Endothelial cell of umbilical vein (primary cell): ENCODE data around the gene ZKSCAN3. TPM values are rescaled to one million over a fixed set of nuclear protein-coding genes. Genes with fewer than 3 reads are reported as not detected.

Experiments used
- BruUV-seq: library from RNA; stranded (reverse); fragments of 400-500 nt; replicated peaks from 2 replicates; lab custom pipeline; 2021; lab: Mats Ljungman, UMichigan
- CTCF ChIA-PET: fragments of 300-600, 350-600 bp; sonication (Branson Sonifier 250); formaldehyde crosslinking; loops from one replicate; lab custom pipeline; 2021; ENCODE audit warnings: antibody characterized with exemption, inconsistent platforms; lab: Charles Lee
- POLR2A ChIA-PET: fragments of 300-600, 350-600 bp; sonication (Branson Sonifier 250); formaldehyde crosslinking; loops from one replicate; lab custom pipeline; 2021; ENCODE audit warnings: antibody characterized with exemption, inconsistent platforms; lab: Charles Lee
- DNase-seq: peaks from one replicate; pipeline ENCODE4 v3.0.0-alpha.2; 2011; ENCODE audit warnings: low read depth, low spot score
- FAIRE-seq: peaks from 2 replicates; lab custom pipeline; 2011; peaks lifted over from hg19 to GRCh38; lab: Jason Lieb, UNC
- H2AFZ ChIP-seq: 2 replicates; pipeline ENCODE4 v1.6.0; 2012; ENCODE audit warnings: low read depth, low read length, control low read depth, inconsistent platforms
- H3K27ac ChIP-seq: 2 replicates; pipeline ENCODE4 v1.5.1; 2011; ENCODE audit warnings: low read depth, mild to moderate bottlenecking, control low read depth, low read length, moderate library complexity; ENCODE audit not compliant: insufficient read depth
- H3K27me3 ChIP-seq, 2 experiments: 2 replicates each; pipeline versions ENCODE4 v1.6.0 to v1.6.1; 2011; ENCODE audit warnings: low read length in 2 of 2, mixed read lengths in 1 of 2; ENCODE audit not compliant: control insufficient read depth in 2 of 2, insufficient read depth in 2 of 2
- H3K36me3 ChIP-seq, 2 experiments: 2 replicates in 1 of 2; 3 replicates in 1 of 2; pipeline ENCODE4 v1.5.1; 2011; ENCODE audit warnings: low read length in 2 of 2, mild to moderate bottlenecking in 1 of 2, moderate library complexity in 1 of 2; ENCODE audit not compliant: control insufficient read depth in 2 of 2, insufficient read depth in 2 of 2; ENCODE audit errors: extremely low read depth in 1 of 2
- H3K4me1 ChIP-seq: 3 replicates; pipeline ENCODE4 v1.5.1; 2011; ENCODE audit warnings: mild to moderate bottlenecking, low read length; ENCODE audit not compliant: control insufficient read depth, insufficient read depth; ENCODE audit errors: extremely low read depth
- H3K4me2 ChIP-seq: 2 replicates; pipeline ENCODE4 v1.6.1; 2011; ENCODE audit warnings: low read length, control low read depth, mixed read lengths; ENCODE audit not compliant: insufficient read depth
- H3K4me3 ChIP-seq, 3 experiments: fragments of 200-600 bp in 1 of 3; sonication (generic), shearing (Covaris generic) in 1 of 3; replicated peaks in 1 of 3; 2 replicates each; pipeline ENCODE4 v1.5.1; 2011 to 2016; ENCODE audit warnings: control low read depth in 3 of 3, low read length in 3 of 3, mild to moderate bottlenecking in 2 of 3, inconsistent platforms in 1 of 3, low read depth in 1 of 3, moderate library complexity in 1 of 3; ENCODE audit not compliant: insufficient read depth in 1 of 3
- H3K79me2 ChIP-seq: 2 replicates; pipeline ENCODE4 v1.6.0; 2012; ENCODE audit warnings: low read length, inconsistent platforms; ENCODE audit not compliant: control insufficient read depth, insufficient read depth
- H3K9ac ChIP-seq: replicated peaks from 2 replicates; pipeline ENCODE3; 2011; ENCODE audit warnings: low read length, control low read depth; ENCODE audit not compliant: insufficient read depth; ENCODE audit errors: extremely low read depth
- H3K9me1 ChIP-seq: replicated peaks from 3 replicates; pipeline ENCODE4 v1.6.0; 2011; ENCODE audit warnings: mild to moderate bottlenecking, low read length; ENCODE audit not compliant: control insufficient read depth, insufficient read depth; ENCODE audit errors: extremely low read depth
- H3K9me3 ChIP-seq: replicated peaks from 2 replicates; pipeline ENCODE4 v1.5.1; 2012; ENCODE audit warnings: low read length, inconsistent platforms; ENCODE audit not compliant: control insufficient read depth, insufficient read depth
- H4K20me1 ChIP-seq: replicated peaks from 2 replicates; pipeline ENCODE3; 2011; ENCODE audit warnings: mild to moderate bottlenecking, low read length; ENCODE audit not compliant: control insufficient read depth, insufficient read depth; ENCODE audit errors: extremely low read depth
- CTCF ChIP-seq, 2 donors: IDR thresholded peaks; 1 replicate in 1 of 2; 2 replicates in 1 of 2; pipeline ENCODE4 v1.5.1; 2011; ENCODE audit warnings: low read length in 2 of 2, mild to moderate bottlenecking in 2 of 2, moderate library complexity in 2 of 2, control low read depth in 1 of 2, inconsistent platforms in 1 of 2, low read depth in 1 of 2; ENCODE audit not compliant: insufficient read depth in 1 of 2; ENCODE audit errors: extremely low read depth in 1 of 2
- EZH2 ChIP-seq: IDR thresholded peaks from 2 replicates; pipeline ENCODE4 v1.6.1; 2012; ENCODE audit warnings: borderline replicate concordance, low read depth, mild to moderate bottlenecking, moderate library complexity, low read length, inconsistent platforms; ENCODE audit not compliant: severe bottlenecking
- FOS ChIP-seq: IDR thresholded peaks from 2 replicates; pipeline ENCODE4 v1.6.1; 2011; ENCODE audit warnings: mild to moderate bottlenecking, low read length, moderate library complexity, borderline replicate concordance; ENCODE audit not compliant: insufficient read depth
- GATA2 ChIP-seq: IDR thresholded peaks from 2 replicates; pipeline ENCODE4 v1.7.0; 2011; ENCODE audit warnings: low read depth, mild to moderate bottlenecking, moderate library complexity, mixed read lengths, low read length; ENCODE audit not compliant: insufficient read length, insufficient read depth
- JUN ChIP-seq: IDR thresholded peaks from 2 replicates; pipeline ENCODE4 v1.6.1; 2011; ENCODE audit warnings: borderline replicate concordance, low read depth; ENCODE audit not compliant: insufficient read length, insufficient read depth
- MAX ChIP-seq: IDR thresholded peaks from 2 replicates; pipeline ENCODE4 v1.6.1; 2011; ENCODE audit not compliant: insufficient read depth, insufficient read length
- MYC ChIP-seq: IDR thresholded peaks from one replicate; pipeline ENCODE4 v1.6.1; 2011; ENCODE audit warnings: mild to moderate bottlenecking, low read depth, low read length
- POLR2A ChIP-seq: IDR thresholded peaks from 2 replicates; pipeline ENCODE4 v1.6.1; 2012; ENCODE audit warnings: low read depth, mild to moderate bottlenecking, control low read depth, low read length
- POLR2AphosphoS5 ChIP-seq: IDR thresholded peaks from 2 replicates; pipeline ENCODE4 v1.6.1; 2012; ENCODE audit warnings: low read depth, mild to moderate bottlenecking, control low read depth, low read length, moderate library complexity; ENCODE audit not compliant: insufficient read depth
- dilution Hi-C: fragments of 300-500 bp; cut with MboI; formaldehyde crosslinking; loops from one replicate; pipeline ENCODE4 v1.15.0; 2019; ENCODE audit warnings: low sequenced_read_pairs; ENCODE audit not compliant: extremely low pct_ligation_motif_present
- intact Hi-C: fragments of 100-400 bp; cut with micrococcal nuclease; formaldehyde crosslinking; loops from one replicate; pipeline ENCODE4 v1.10.0; 2022
- polyA plus RNA-seq, 4 experiments: library from polyadenylated mRNA; depleted of rRNA in 3 of 4; stranded (reverse) in 3 of 4; unstranded in 1 of 4; fragments of >200 nt; gene quantifications; 2 replicates each; pipeline versions ENCODE4 v1.2.1 to v1.2.3, GENCODE V29; 2011 to 2012; ENCODE audit warnings: missing spikeins in 1 of 4
- total RNA-seq: library from RNA; stranded (reverse); gene quantifications from 2 replicates; pipeline ENCODE4 v1.2.3, GENCODE V29; 2021

The ZKSCAN3 gene
- total and polyA plus RNA-seq, 2 donors (not counting 3 experiments of a cell fraction or from before 2014, with no cell fraction given), result 2.5 to 6.9 TPM

- peaks cover 27% of the 10 kb centered on the region for H3K79me2 ChIP-seq
- no TSS peak for BruUV-seq
- H3K4me1 ChIP-seq, result peaks cover 44% of the 10 kb centered on the region
- intact Hi-C loops (no loop called here), dilution Hi-C loops (no loop called here)
- peak overlapping the region; percentile 23 for H3K9ac ChIP-seq
- H3K4me2 ChIP-seq, result peak overlapping the region; percentile 44
- no peaks in the 10 kb centered on the region for H3K27me3 ChIP-seq
- peak overlapping the region in 1 of 3 experiments; percentile 9 for H3K4me3 ChIP-seq
- H3K9me3 ChIP-seq, result no peaks in the 10 kb centered on the region
- POLR2A ChIA-PET, result interaction anchor here (0.8 kb wide), 1 partner anchor 18 kb away, joined by 5 read pairs; no protein-coding TSS in a partner anchor
- H4K20me1 ChIP-seq, result no peaks in the 10 kb centered on the region
- CTCF ChIA-PET, result interaction anchor here (1.3 kb wide), 1 partner anchor 17 kb away, joined by 3 read pairs; no protein-coding TSS in a partner anchor
- TF ChIP-seq FOS, result no peak
- TF ChIP-seq MAX, result no peak
- TF ChIP-seq EZH2, result no peak
- TF ChIP-seq POLR2AphosphoS5, result no peak
- no peak for TF ChIP-seq GATA2
- no peak for TF ChIP-seq JUN
- no peak for TF ChIP-seq CTCF (IDR thresholded peaks at IDR 0.05; ENCODE audit: extremely low read depth in 1 of 2, insufficient read depth in 1 of 2, low read depth in 1 of 2, low read length in 2 of 2)
- no peak for TF ChIP-seq POLR2A
- TF ChIP-seq MYC, result no peak
- H3K36me3 ChIP-seq, result no peaks in the 10 kb centered on the region
- FAIRE-seq (no peak), DNase-seq (no peak)
- H3K27ac ChIP-seq, result peak overlapping the region; percentile 60
- H3K9me1 ChIP-seq, result no peaks in the 10 kb centered on the region
- H2AFZ ChIP-seq, result no peak overlapping the region
Observed at GRCh38 chr6:28353356-28353755, 3.6 kb downstream of the ZKSCAN3 start.
